Liver (tissue), 3 donors: ENCODE data around the gene PEX1.

Source experiments
- ATF3 ChIP-seq: IDR thresholded peaks from 2 replicates; pipeline ENCODE4 v1.6.1; 2016; ENCODE audit warnings: antibody characterized with exemption
- CTCF ChIP-seq: fragments of 150-350 bp; IDR thresholded peaks from 2 replicates; pipeline ENCODE4 v1.5.1; 2017; ENCODE audit warnings: improper control_type of control experiment, low read depth, low read length; ENCODE audit not compliant: missing input control
- EGR1 ChIP-seq, 2 donors: IDR thresholded peaks; 2 replicates each; pipeline ENCODE4 v1.6.1; 2016 to 2018; ENCODE audit warnings: antibody characterized with exemption in 2 of 2, low read depth in 2 of 2
- FOXA1 ChIP-seq: IDR thresholded peaks from 2 replicates; pipeline ENCODE4 v1.6.1; 2016; ENCODE audit warnings: antibody characterized with exemption
- GABPA ChIP-seq, 2 donors: IDR thresholded peaks in 1 of 2; conservative IDR thresholded peaks in 1 of 2; 2 replicates each; pipeline ENCODE4 v1.6.1; 2016; ENCODE audit warnings: antibody characterized with exemption in 2 of 2, mild to moderate bottlenecking in 1 of 2, moderate library complexity in 1 of 2
- HNF4A ChIP-seq, 2 donors: conservative IDR thresholded peaks; 2 replicates each; pipeline ENCODE4 v1.6.1; 2016; ENCODE audit warnings: antibody characterized with exemption in 2 of 2, mild to moderate bottlenecking in 2 of 2
- JUND ChIP-seq, 2 donors: IDR thresholded peaks; 2 replicates each; pipeline ENCODE4 v1.6.1; 2016; ENCODE audit warnings: antibody characterized with exemption in 2 of 2
- NR2F2 ChIP-seq: IDR thresholded peaks from 2 replicates; pipeline ENCODE4 v1.6.1; 2016; ENCODE audit warnings: antibody characterized with exemption
- TAF1 ChIP-seq: conservative IDR thresholded peaks from 2 replicates; pipeline ENCODE4 v1.6.1; 2016; ENCODE audit warnings: antibody characterized with exemption, mild to moderate bottlenecking
- YY1 ChIP-seq: IDR thresholded peaks from 2 replicates; pipeline ENCODE4 v1.6.1; 2016; ENCODE audit warnings: antibody characterized with exemption, mild to moderate bottlenecking
- TF ChIP-seq, protein P1 (sequence below): IDR thresholded peaks from 2 replicates; pipeline ENCODE4 v1.6.1; 2016; ENCODE audit warnings: antibody characterized with exemption
- TF ChIP-seq, protein P2 (sequence below): IDR thresholded peaks from 2 replicates; pipeline ENCODE4 v1.6.1; 2016; ENCODE audit warnings: antibody characterized with exemption, mild to moderate bottlenecking
- donor health status: healthy.
- donor health status: healthy.

- no peak for TF ChIP-seq CTCF
- TF ChIP-seq YY1, result no peak
- TF ChIP-seq, protein P1, sequence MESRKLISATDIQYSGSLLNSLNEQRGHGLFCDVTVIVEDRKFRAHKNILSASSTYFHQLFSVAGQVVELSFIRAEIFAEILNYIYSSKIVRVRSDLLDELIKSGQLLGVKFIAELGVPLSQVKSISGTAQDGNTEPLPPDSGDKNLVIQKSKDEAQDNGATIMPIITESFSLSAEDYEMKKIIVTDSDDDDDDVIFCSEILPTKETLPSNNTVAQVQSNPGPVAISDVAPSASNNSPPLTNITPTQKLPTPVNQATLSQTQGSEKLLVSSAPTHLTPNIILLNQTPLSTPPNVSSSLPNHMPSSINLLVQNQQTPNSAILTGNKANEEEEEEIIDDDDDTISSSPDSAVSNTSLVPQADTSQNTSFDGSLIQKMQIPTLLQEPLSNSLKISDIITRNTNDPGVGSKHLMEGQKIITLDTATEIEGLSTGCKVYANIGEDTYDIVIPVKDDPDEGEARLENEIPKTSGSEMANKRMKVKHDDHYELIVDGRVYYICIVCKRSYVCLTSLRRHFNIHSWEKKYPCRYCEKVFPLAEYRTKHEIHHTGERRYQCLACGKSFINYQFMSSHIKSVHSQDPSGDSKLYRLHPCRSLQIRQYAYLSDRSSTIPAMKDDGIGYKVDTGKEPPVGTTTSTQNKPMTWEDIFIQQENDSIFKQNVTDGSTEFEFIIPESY, result no peak
- TF ChIP-seq TAF1, result no peak
- TF ChIP-seq, protein P2, sequence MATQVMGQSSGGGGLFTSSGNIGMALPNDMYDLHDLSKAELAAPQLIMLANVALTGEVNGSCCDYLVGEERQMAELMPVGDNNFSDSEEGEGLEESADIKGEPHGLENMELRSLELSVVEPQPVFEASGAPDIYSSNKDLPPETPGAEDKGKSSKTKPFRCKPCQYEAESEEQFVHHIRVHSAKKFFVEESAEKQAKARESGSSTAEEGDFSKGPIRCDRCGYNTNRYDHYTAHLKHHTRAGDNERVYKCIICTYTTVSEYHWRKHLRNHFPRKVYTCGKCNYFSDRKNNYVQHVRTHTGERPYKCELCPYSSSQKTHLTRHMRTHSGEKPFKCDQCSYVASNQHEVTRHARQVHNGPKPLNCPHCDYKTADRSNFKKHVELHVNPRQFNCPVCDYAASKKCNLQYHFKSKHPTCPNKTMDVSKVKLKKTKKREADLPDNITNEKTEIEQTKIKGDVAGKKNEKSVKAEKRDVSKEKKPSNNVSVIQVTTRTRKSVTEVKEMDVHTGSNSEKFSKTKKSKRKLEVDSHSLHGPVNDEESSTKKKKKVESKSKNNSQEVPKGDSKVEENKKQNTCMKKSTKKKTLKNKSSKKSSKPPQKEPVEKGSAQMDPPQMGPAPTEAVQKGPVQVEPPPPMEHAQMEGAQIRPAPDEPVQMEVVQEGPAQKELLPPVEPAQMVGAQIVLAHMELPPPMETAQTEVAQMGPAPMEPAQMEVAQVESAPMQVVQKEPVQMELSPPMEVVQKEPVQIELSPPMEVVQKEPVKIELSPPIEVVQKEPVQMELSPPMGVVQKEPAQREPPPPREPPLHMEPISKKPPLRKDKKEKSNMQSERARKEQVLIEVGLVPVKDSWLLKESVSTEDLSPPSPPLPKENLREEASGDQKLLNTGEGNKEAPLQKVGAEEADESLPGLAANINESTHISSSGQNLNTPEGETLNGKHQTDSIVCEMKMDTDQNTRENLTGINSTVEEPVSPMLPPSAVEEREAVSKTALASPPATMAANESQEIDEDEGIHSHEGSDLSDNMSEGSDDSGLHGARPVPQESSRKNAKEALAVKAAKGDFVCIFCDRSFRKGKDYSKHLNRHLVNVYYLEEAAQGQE, result no peak
- TF ChIP-seq GABPA (IDR thresholded peaks at IDR 0.05 in 1 of 2, conservative IDR thresholded peaks at IDR 0.05 in 1 of 2), result no peak
- no peak for TF ChIP-seq EGR1 (IDR thresholded peaks at IDR 0.05; ENCODE audit: low read depth in 2 of 2)
- TF ChIP-seq NR2F2, result no peak
- TF ChIP-seq ATF3, result no peak
- no peak for TF ChIP-seq FOXA1
- no peak for TF ChIP-seq JUND (IDR thresholded peaks at IDR 0.05)
- TF ChIP-seq HNF4A (conservative IDR thresholded peaks at IDR 0.05), result no peak
These were observed 40.5 kb downstream of the PEX1 start for GRCh38 chr7:92487804-92488203.
